A375 (cell line): Measurements from ENCODE around the gene ZNF600. TPM values are rescaled to one million over a fixed set of nuclear protein-coding genes. Genes with fewer than 3 reads are reported as not detected.

Experiments used
- total RNA-seq: library from RNA; depleted of rRNA; stranded (reverse); fragments of >200 nt; shearing (Covaris generic); gene quantifications from 2 replicates; pipeline ENCODE4 v1.2.3, GENCODE V29; 2014; rRNA removed

Gene ZNF600
- total RNA-seq, result 2.0 and 3.9 TPM in 2 replicates

DNA sequence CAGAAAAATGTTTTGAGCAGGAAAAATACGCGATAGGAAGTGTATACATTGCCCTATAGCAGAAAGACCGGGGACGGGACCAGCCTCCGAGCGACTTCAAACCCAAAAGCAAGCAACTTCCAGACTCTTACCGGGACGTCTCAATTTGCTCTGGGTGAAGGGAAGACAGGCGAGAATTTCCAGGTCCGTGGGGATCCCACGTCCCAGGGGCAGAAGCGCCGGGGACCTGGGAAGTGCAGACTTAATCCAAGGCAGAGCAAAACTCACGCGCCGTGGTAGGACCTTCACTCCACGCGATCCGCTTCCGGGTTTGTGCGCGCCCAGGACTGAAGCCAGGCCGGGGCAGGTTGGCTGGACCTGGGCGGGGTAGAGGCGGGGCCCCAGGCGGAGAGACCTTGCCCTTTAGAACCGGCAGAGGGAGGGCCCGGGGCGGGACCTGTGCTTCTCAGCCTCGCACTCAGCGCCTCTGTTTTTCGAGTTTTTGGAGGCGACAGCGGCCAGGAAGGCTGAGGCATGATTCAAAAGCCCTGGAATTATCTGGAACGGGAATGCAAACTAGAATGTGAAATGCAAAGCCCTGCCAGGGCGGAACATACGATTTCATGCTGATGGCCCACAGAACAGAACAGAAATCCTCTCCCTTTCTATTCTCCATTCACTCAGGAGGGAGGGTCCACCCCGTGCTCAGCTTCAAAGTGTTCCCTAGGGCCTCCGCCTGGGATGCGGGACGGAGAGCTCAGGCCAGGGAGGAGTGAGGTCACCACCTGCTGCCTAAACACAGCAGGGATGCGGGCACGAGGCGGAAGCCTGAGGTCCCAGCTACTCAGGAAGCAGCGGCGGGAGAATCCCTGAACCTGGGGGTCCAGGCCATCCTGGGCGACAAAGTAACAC is at the start of gene ZNF600:
ZNF600 (minus strand) TSS at position 328 of the 891 bp plus-strand sequence. CDS start 7,903 bp downstream, outside the sequence.

DNA sequence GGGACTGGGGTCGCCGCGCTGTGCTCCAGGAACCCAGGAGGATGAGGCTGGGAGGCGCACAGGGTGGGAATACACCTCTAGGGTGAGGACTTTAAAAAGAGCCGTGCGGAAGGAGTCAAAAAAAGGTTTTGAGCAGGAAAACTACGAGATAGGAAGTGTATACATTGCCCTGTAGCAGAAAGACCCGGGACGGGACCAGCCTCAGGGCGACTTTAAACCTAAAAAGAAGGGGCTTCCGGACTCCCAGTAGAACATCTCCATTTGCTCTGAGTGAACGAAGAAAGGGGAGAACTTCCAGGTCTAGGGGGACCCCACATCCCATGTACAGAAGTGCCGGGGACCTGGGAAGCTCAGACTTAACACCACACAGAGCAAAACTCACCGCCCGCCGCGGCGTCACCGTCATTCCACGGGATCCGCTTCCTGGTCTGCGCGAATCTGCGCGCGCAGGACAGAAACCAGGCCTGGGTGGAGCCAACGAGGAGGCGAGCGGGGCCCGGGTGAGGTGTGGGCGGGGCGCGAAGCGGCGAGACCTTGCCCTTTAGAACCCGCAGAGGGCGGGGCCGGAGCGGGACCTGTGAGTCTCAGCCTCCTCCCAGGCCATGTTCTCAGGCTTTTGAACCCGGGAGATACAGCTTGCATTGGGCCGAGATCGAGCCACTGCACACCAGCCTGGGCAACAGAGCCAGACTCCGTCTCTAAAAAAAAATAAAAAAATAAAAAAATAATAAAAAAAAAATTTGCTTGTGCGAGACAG is 34.8 kb upstream of the ZNF600 start, which contains the start of gene ZNF28:
ZNF28 (minus strand) TSS at position 430 of the 757 bp plus-strand sequence. CDS start 3,675 bp downstream, outside the sequence.

DNA sequence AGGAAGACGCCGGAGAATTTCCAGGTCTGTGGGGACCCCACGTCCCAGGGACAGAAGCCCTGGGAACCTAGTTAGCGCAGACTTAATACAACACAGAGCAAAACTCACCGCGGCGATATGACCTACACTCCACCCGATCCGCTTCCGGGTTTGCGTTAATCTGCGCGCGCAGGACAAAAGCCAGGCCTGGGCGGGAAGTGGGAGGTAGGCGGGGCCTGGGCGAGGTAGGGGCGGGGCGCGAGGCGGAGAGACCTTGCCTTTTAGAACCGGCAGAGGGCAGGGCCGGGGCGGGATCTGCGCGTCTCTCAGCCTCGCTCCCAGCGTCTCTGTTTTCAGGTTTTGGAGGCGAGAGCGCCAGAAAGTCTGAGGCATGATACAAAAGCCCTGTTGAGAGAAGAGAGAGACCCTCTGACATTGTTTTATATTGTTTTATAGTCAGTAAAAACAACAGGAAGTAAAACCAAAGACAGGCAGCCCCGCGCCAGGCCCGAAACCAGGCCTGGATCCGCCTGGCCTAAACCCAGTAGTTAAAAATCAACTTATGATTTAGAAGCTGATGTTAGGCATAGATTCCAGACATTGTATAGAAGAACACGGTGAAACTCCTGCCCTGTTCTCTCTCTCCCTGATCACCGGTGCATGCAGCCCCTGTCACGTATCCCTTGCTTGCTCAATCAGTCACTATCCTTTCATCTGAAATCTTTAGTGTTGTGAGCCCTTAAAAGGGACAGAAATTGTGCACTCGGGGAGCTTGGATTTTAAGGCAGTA is 51.5 kb downstream of the ZNF600 start, which contains the start of gene ZNF611:
ZNF611 (minus strand) TSS at position 152 of the 769 bp plus-strand sequence. CDS start 19,150 bp downstream, outside the sequence.

Other genes starting within 250 kb of the ZNF600 start
- gene ZNF701, start 216.5 kb downstream of the ZNF600 start, total RNA-seq, result 5.5 and 6.3 TPM in 2 replicates
- 29.2 and 33.8 TPM in 2 replicates for gene ZNF83, start 148.4 kb downstream of the ZNF600 start, total RNA-seq
- 4.7 and 7.4 TPM in 2 replicates for gene ZNF611, start 51.7 kb downstream of the ZNF600 start, total RNA-seq
- gene ZNF28, start 34.8 kb upstream of the ZNF600 start, total RNA-seq, result 9.6 and 10.2 TPM in 2 replicates
- 18.0 and 20.5 TPM in 2 replicates for gene ZNF468, start 70.8 kb upstream of the ZNF600 start, total RNA-seq
- 19.3 and 20.1 TPM in 2 replicates for gene ZNF320, start 110.8 kb upstream of the ZNF600 start, total RNA-seq
- gene ZNF888, start 136.6 kb upstream of the ZNF600 start, total RNA-seq, result 2.7 and 4.0 TPM in 2 replicates
- 3.6 and 7.1 TPM in 2 replicates for gene ZNF816, start 176.1 kb upstream of the ZNF600 start, total RNA-seq
- gene ERVV-1, start 227.1 kb upstream of the ZNF600 start, total RNA-seq, result not detected in 2 replicates